ENCODE results near the gene CLCNKB. TPM values are rescaled to one million over a fixed set of nuclear protein-coding genes. Genes with fewer than 3 reads are reported as not detected.

CLCNKB gene
- total RNA-seq, 4 donors from 2014 or later, result not detected

DNA sequence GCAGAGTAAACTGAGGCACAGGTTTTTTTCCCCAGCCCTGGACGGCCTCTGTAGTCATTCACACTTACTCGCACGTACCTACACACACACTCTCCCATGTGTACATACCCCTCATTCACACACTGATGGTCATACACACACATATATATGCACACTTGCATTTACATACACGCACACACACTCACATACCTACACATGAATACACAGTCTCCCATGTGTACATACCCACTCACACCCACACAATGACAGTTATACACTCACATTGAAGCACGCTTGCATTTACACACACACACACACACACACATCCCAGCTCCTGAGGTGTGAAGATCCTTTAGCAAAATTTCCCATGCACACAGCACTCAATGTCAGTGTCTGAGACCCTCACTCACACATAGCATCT lies 30.6 kb downstream of the CLCNKB start:
- in situ Hi-C loops (cut with MboI; ENCODE audit: low sequenced_read_pairs in 4 of 4) (loop anchor here in 1 of 4 donors (10.0 to 25.0 kb wide), 2 partner anchors 111 to 262 kb away; partner anchors contain the start of gene UQCRHL), intact Hi-C loops (cut with DNase I; ENCODE audit: low total_unique reads) (no loop called here)
- H3K4me1 ChIP-seq, result peaks cover 3 to 9% of the 10 kb centered on the region in 2 donors
- peaks cover 7 to 14% (median 10%) of the 10 kb centered on the region in 3 donors for H3K27me3 ChIP-seq
- H3K4me3 ChIP-seq, result no peak overlapping the region
- no peaks in the 10 kb centered on the region for H3K9me3 ChIP-seq
- no peak overlapping the region for H3K27ac ChIP-seq
- ATAC-seq (no peak), DNase-seq (no peak)
- no peaks in the 10 kb centered on the region for H3K36me3 ChIP-seq
- TF ChIP-seq, protein P1, sequence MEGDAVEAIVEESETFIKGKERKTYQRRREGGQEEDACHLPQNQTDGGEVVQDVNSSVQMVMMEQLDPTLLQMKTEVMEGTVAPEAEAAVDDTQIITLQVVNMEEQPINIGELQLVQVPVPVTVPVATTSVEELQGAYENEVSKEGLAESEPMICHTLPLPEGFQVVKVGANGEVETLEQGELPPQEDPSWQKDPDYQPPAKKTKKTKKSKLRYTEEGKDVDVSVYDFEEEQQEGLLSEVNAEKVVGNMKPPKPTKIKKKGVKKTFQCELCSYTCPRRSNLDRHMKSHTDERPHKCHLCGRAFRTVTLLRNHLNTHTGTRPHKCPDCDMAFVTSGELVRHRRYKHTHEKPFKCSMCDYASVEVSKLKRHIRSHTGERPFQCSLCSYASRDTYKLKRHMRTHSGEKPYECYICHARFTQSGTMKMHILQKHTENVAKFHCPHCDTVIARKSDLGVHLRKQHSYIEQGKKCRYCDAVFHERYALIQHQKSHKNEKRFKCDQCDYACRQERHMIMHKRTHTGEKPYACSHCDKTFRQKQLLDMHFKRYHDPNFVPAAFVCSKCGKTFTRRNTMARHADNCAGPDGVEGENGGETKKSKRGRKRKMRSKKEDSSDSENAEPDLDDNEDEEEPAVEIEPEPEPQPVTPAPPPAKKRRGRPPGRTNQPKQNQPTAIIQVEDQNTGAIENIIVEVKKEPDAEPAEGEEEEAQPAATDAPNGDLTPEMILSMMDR (IDR thresholded peaks at IDR 0.05 in 4 of 5, conservative IDR thresholded peaks at IDR 0.05 in 1 of 5), result no peak
- no peak for TF ChIP-seq POLR2A (IDR thresholded peaks at IDR 0.05)

DNA sequence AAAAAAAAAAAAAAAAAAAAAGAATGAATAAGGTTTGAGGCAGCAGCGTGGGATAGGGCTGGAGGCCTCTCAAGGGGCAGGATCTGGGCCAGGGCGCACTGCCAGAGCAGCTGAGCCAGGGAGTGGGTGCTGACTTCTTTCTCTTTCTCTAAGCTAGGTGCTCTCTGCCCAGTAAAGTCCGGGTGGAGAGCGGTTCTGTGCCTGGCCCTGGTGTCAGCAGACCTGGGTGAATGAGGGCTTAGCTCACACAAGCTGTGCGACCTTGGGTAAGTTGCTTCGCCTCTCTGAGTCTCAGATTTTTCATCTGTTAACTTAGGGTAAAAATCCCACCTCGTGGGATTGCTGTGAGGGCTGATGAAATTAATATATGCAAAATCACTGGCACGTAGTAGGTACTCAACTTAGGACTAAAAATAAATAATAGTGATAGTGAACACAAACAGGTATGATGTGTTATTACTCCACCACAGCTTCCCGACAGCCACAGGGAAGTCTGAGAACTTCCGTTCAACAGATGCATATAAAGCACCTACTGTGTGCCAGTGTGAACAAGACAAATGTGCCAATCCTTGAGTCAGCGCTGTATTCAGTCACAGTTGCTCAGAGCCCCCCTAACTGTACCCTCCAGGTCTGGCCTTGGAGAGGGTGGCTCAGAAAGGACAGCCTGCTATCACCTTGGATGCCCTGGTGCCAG lies 31.9 kb downstream of the CLCNKB start:
- no peak for ATAC-seq
- no peak for TF ChIP-seq POLR2A (IDR thresholded peaks at IDR 0.05)
- TF ChIP-seq, protein P1 (IDR thresholded peaks at IDR 0.05 in 4 of 5, conservative IDR thresholded peaks at IDR 0.05 in 1 of 5), result no peak
- in situ Hi-C loops (cut with MboI; ENCODE audit: low sequenced_read_pairs in 4 of 4), result loop anchor here in 3 of 4 donors (5.0 to 25.0 kb wide), 3 partner anchors 109 to 287 kb away; partner anchors contain the start of genes FBXO42 (in 3 of the 3) and SZRD1 (in 3 of the 3)
- Histone ChIP-seq H3K27me3 (peaks cover 7 to 14% (median 10%) of the 10 kb centered on the region in 3 donors), H3K36me3 (no peaks in the 10 kb centered on the region), H3K9me3 (no peaks in the 10 kb centered on the region), H3K27ac (no peak overlapping the region), H3K4me3 (no peak overlapping the region), H3K4me1 (peaks cover 3 to 9% of the 10 kb centered on the region in 2 donors)
- DNase-seq, result no peak
- intact Hi-C loops (cut with DNase I; ENCODE audit: low total_unique reads), result no loop called here

DNA sequence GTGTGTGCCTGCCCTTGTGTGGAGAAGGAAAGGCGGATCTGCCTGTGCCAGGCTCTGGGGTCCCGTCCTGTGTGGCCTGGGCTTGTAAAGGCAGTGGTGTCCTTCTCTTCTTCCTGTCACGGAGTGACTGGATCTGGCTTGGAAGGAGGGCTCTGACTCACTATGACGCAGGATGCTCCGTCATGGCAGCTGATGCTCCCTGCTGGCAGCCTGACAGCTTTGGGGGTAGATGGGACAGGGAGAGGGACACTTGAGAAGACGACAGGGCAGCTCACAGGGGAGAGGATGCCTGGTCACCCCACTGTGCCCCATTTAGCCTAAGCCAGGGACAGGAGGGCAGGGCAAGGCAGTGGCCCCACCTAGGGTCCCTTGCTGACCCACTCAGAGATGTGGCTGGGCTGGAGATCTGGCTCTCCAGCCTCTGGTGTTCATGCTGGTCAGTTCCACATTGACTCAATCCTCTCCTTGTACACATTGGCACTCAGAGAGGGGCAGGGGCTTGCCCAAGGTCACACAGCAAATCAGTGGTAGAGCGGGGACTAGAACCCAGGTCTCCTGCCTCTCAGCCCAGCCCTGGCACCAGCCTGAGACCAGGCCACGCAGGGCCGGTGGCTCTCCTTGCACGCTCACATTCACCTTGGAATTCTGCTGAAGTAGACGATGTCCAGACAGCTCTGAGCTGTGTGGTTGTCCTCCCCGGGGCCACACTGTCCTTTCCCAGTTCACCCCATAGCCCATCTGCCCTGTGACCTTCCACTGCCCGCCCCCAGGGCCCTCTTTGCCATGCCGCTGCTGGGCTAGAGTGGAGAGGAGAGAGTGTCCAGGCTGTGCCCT lies 32.7 kb downstream of the CLCNKB start:
- Histone ChIP-seq H3K36me3 (no peaks in the 10 kb centered on the region), H3K27ac (no peak overlapping the region), H3K9me3 (no peaks in the 10 kb centered on the region), H3K4me1 (peaks cover 3 to 9% of the 10 kb centered on the region in 2 donors), H3K27me3 (peaks cover 7 to 14% (median 10%) of the 10 kb centered on the region in 3 donors), H3K4me3 (no peak overlapping the region)
- DNase-seq (peak in 1 of 2 donors; percentile 45), ATAC-seq (peak in 1 of 2 donors; percentile 45)
- intact Hi-C loops (cut with DNase I; ENCODE audit: low total_unique reads), result no loop called here
- in situ Hi-C loops (cut with MboI; ENCODE audit: low sequenced_read_pairs in 4 of 4), result loop anchor here in 3 of 4 donors (5.0 to 25.0 kb wide), 3 partner anchors 109 to 286 kb away; partner anchors contain the start of genes FBXO42 (in 3 of the 3) and SZRD1 (in 3 of the 3)
- peak; percentile 26 to 31 for TF ChIP-seq POLR2A (IDR thresholded peaks at IDR 0.05)
- TF ChIP-seq, protein P1 (IDR thresholded peaks at IDR 0.05 in 4 of 5, conservative IDR thresholded peaks at IDR 0.05 in 1 of 5), result no peak

DNA sequence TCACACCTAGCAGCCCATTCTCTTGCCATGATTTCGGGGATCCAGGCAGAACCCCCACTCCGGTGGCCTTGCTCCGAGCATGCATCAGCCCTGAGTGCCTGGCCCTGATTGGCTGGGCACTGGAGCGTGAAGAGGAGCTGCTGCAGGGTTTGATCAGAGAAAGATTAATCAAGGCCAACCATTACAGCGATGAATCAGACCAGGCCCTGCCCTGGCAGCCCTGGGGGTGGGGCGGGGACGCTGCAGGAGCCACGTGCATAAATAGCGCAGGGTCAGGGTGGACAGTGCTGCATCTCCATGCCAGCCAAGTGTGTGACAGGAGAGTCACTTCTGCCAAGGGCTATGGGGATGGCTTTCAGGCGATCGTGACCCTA lies 33.3 kb downstream of the CLCNKB start:
- Histone ChIP-seq H3K27ac (no peak overlapping the region), H3K4me1 (peaks cover 3 to 11% of the 10 kb centered on the region in 2 donors), H3K36me3 (no peaks in the 10 kb centered on the region), H3K9me3 (no peaks in the 10 kb centered on the region), H3K4me3 (no peak overlapping the region), H3K27me3 (peaks cover 7 to 13% (median 10%) of the 10 kb centered on the region in 3 donors)
- intact Hi-C loops (cut with DNase I; ENCODE audit: low total_unique reads), result no loop called here
- in situ Hi-C loops (cut with MboI; ENCODE audit: low sequenced_read_pairs in 4 of 4), result loop anchor here in 3 of 4 donors (5.0 to 25.0 kb wide), 3 partner anchors 108 to 285 kb away; partner anchors contain the start of genes FBXO42 (in 3 of the 3) and SZRD1 (in 3 of the 3)
- DNase-seq (peak in 1 of 2 donors; percentile 19), ATAC-seq (no peak)
- no peak for TF ChIP-seq POLR2A (IDR thresholded peaks at IDR 0.05)
- TF ChIP-seq, protein P1 (IDR thresholded peaks at IDR 0.05 in 4 of 5, conservative IDR thresholded peaks at IDR 0.05 in 1 of 5), result no peak

Measured in gastrocnemius medialis (tissue), 4 donors.